ENCODE data around the gene SH3D19. TPM values are rescaled to one million over a fixed set of nuclear protein-coding genes. Genes with fewer than 3 reads are reported as not detected.

The SH3D19 gene
- total RNA-seq, 6 donors from 2014 or later = 91.2 to 225 (median 103) TPM

DNA sequence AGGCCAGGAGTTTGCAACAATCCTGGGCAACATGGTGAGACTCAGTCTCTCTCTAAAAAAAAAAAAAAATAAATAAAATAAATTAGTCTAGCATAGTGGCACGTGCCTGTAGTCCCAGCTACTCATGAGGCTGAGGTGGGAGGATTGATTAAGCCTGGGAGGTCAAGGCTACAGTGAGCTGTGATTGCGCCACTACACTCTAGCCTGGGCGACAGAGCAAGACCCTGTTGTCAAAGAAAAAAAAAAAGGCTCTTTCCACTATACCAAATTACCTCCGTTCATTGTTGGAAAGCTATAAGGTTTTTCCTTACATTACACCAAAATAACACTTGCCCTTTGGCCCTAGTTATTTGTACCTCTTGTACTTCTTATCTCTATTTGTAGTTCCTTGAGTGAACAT is 58.3 kb downstream of the SH3D19 start:
- no peak for DNase-seq
- Histone ChIP-seq H3K27me3 (no peaks in the 10 kb centered on the region), H3K36me3 (no peaks in the 10 kb centered on the region), H3K4me1 (peaks cover 0 to 9% (median 2%) of the 10 kb centered on the region in 4 donors), H3K4me3 (no peak overlapping the region), H3K27ac (peak overlapping the region in 1 of 4 donors; percentile 27), H3K9me3 (no peaks in the 10 kb centered on the region)
- 85 to 86% methylated on average over 4 of the region's 4 CpGs for WGBS, 2 donors
- no peak for TF ChIP-seq POLR2AphosphoS5 (IDR thresholded peaks at IDR 0.05)
- TF ChIP-seq POLR2A (IDR thresholded peaks at IDR 0.05) = no peak
- no peak for ATAC-seq (ENCODE audit: low FRiP score in 2 of 2)

DNA sequence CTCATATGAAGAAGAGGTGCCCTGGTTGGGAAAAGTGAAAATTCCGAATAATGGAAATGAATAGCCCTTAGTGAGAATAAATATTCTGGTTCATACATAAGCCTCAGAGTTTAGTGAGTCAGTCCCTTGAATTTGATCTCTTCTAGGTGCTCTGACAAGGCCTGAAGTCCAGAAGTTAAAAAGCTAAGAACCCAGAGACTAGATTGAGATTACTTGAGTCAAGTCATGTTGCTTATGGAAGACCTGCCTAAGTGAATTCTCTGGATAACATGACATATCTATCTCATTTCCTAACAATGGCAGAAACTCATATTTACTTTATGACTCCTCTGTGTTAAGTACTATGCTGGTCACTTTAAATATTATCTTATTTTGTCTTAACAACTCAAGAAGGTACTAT is 58.9 kb downstream of the SH3D19 start:
- TF ChIP-seq POLR2A (IDR thresholded peaks at IDR 0.05) (no peak), EP300 (IDR thresholded peaks at IDR 0.05) (no peak), POLR2AphosphoS5 (IDR thresholded peaks at IDR 0.05) (no peak)
- TF ChIP-seq, protein P1, sequence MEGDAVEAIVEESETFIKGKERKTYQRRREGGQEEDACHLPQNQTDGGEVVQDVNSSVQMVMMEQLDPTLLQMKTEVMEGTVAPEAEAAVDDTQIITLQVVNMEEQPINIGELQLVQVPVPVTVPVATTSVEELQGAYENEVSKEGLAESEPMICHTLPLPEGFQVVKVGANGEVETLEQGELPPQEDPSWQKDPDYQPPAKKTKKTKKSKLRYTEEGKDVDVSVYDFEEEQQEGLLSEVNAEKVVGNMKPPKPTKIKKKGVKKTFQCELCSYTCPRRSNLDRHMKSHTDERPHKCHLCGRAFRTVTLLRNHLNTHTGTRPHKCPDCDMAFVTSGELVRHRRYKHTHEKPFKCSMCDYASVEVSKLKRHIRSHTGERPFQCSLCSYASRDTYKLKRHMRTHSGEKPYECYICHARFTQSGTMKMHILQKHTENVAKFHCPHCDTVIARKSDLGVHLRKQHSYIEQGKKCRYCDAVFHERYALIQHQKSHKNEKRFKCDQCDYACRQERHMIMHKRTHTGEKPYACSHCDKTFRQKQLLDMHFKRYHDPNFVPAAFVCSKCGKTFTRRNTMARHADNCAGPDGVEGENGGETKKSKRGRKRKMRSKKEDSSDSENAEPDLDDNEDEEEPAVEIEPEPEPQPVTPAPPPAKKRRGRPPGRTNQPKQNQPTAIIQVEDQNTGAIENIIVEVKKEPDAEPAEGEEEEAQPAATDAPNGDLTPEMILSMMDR (IDR thresholded peaks at IDR 0.05) = no peak
- Histone ChIP-seq H3K4me1 (peaks cover 0 to 9% (median 2%) of the 10 kb centered on the region in 4 donors), H3K4me3 (no peak overlapping the region), H3K27ac (peak overlapping the region in 1 of 4 donors; percentile 27), H3K27me3 (no peaks in the 10 kb centered on the region), H3K36me3 (no peaks in the 10 kb centered on the region), H3K9me3 (no peaks in the 10 kb centered on the region)
- no peak for ATAC-seq (ENCODE audit: low FRiP score in 2 of 2)
- DNase-seq = no peak
- WGBS, 2 donors = 83 to 95% methylated on average over 1 of the region's 1 CpG

DNA sequence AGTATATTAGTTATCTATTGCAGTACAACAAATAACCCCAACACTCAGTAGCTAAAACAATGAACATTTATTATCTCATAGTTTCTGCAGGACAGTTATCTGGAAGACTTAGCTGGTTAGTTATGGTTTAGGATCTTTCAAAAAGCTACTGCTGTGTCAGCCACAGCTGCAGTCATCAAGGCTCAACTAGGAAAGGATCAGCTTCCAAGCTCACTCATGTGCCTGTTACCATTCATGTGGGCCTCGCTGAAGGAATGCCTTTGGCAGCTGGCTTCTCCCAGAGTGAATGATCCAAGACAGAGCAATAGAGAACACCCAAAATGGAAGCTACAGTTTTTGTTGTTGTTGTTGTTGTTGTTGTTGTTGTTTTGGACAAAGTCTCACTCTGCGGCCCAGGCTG is 62.0 kb downstream of the SH3D19 start:
- ATAC-seq (ENCODE audit: low FRiP score in 2 of 2) (no peak), DNase-seq (no peak)
- Histone ChIP-seq H3K4me3 (no peak overlapping the region), H3K4me1 (peaks cover 0 to 9% (median 2%) of the 10 kb centered on the region in 4 donors), H3K36me3 (no peaks in the 10 kb centered on the region), H3K9me3 (no peaks in the 10 kb centered on the region), H3K27ac (no peak overlapping the region), H3K27me3 (no peaks in the 10 kb centered on the region)
- TF ChIP-seq, protein P1 (IDR thresholded peaks at IDR 0.05) = no peak
- TF ChIP-seq POLR2AphosphoS5 (IDR thresholded peaks at IDR 0.05) (no peak), EP300 (IDR thresholded peaks at IDR 0.05) (no peak), POLR2A (IDR thresholded peaks at IDR 0.05) (no peak)
- 89 to 100% methylated on average over 1 to 2 of the region's 2 CpGs for WGBS, 2 donors

DNA sequence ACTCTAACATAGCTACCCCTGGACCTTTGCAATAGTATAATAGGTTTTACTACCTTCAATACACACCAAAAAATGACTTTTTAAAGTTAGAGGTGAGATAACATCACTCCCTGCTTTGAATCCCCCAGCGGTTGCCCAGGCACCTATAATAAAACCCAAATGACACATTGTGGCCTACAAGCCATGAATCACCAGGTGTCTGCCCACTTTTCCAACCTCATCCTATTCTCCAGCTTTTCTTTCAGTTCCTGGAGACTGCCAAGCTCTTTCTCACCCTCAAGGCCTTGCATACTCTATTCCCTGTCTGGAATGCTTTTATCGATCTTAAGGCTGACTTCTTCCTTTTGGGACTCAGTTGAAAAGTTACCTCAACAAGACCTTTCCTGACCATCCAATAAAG is 64.9 kb downstream of the SH3D19 start:
- WGBS, 2 donors = 92 to 95% methylated on average over 2 of the region's 2 CpGs

DNA sequence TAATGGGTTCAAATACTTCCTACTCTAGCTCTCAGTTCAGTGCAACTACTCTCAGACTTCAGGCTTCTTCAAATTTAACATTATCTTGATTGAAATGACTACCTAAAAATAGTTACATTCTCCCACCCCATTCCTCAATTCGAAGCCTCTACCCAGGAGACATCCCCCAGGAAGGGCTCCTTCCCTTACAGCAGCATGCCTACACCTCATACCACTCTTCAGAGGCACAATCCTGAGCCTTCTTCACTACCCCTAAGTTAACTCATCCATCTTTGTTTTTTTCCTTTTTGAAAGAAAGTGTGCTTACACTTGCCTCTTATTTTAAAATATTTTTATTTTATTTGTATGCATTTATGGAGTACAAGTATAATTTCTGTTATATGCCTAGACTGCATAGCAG is 65.7 kb downstream of the SH3D19 start:
- no peak overlapping the region for H3K4me3 ChIP-seq
- no peak overlapping the region for H3K27ac ChIP-seq
- no peaks in the 10 kb centered on the region for H3K27me3 ChIP-seq
- peaks cover 0 to 9% (median 0%) of the 10 kb centered on the region in 4 donors for H3K4me1 ChIP-seq
- no peak for TF ChIP-seq POLR2AphosphoS5 (IDR thresholded peaks at IDR 0.05)
- no peak for TF ChIP-seq POLR2A (IDR thresholded peaks at IDR 0.05)
- TF ChIP-seq EP300 (IDR thresholded peaks at IDR 0.05) = no peak
- TF ChIP-seq, protein P1 (IDR thresholded peaks at IDR 0.05) = no peak
- 70 to 73% methylated on average over 1 of the region's 1 CpG for WGBS, 2 donors
- ATAC-seq (ENCODE audit: low FRiP score in 2 of 2) = no peak
- no peak for DNase-seq
- H3K36me3 ChIP-seq = no peaks in the 10 kb centered on the region
- H3K9me3 ChIP-seq = no peaks in the 10 kb centered on the region

More for the DNA sequence above, 64.9 kb downstream of the SH3D19 start:
- H3K4me3 ChIP-seq = no peak overlapping the region
- no peak for TF ChIP-seq POLR2AphosphoS5 (IDR thresholded peaks at IDR 0.05)
- TF ChIP-seq, protein P1 (IDR thresholded peaks at IDR 0.05) = no peak
- TF ChIP-seq EP300 (IDR thresholded peaks at IDR 0.05) = no peak
- no peak for TF ChIP-seq POLR2A (IDR thresholded peaks at IDR 0.05)
- no peaks in the 10 kb centered on the region for H3K36me3 ChIP-seq
- H3K27ac ChIP-seq = no peak overlapping the region
- H3K4me1 ChIP-seq = peaks cover 0 to 9% (median 0%) of the 10 kb centered on the region in 4 donors
- ATAC-seq (ENCODE audit: low FRiP score in 2 of 2) = no peak
- H3K27me3 ChIP-seq = no peaks in the 10 kb centered on the region
- DNase-seq = no peak
- no peaks in the 10 kb centered on the region for H3K9me3 ChIP-seq
